Measurements from ENCODE around the gene PTP4A1.

The PTP4A1 gene

DNA sequence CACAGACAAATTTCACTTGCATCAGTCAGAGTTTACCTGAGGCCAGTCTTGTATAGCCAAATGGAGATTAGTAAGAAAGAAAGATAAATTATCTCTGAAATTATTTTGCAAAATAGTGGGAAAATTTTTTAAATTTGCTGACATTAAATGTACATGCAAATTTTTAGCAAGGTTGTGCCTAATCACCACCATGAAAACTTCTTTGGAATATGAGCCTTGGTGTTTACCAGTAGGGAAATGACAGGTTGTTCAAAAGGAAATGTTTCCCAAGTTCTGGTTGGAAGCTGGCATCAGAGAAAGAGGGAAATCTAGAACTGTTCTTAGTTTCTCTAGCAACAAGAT, 34.4 kb upstream of the PTP4A1 start:
- Histone ChIP-seq H2BK120ac (ENCODE audit: low read depth, low read length) (no peak overlapping the region), H2BK5ac (ENCODE audit: low read depth, low read length, poor library complexity, severe bottlenecking) (no peak overlapping the region), H2BK15ac (ENCODE audit: low read depth, poor library complexity, severe bottlenecking) (no peak overlapping the region), H3K4me3 (ENCODE audit: insufficient read depth in 1 of 2, low read depth in 1 of 2, low read length in 2 of 2) (no peak overlapping the region), H3K4ac (ENCODE audit: low read depth in 1 of 2, low read length in 2 of 2) (no peak overlapping the region), H3K27ac (ENCODE audit: low read length, poor library complexity, severe bottlenecking) (no peak overlapping the region), H3K9me3 (ENCODE audit: control insufficient read depth, low read length) (no peaks in the 10 kb centered on the region), H2AFZ (ENCODE audit: low read depth, low read length) (no peak overlapping the region), H3K9ac (ENCODE audit: low read length) (no peak overlapping the region), H2BK12ac (ENCODE audit: low read length in 2 of 2) (no peak overlapping the region), H3K27me3 (ENCODE audit: control insufficient read depth in 1 of 2, insufficient read depth in 1 of 2, low read length in 2 of 2) (peaks cover 4 to 12% of the 10 kb centered on the region in 2 experiments), H3K23ac (ENCODE audit: low read length in 2 of 2) (no peak overlapping the region), H3K36me3 (ENCODE audit: control insufficient read depth in 1 of 2, insufficient read depth in 2 of 2, low read depth in 1 of 2, low read length in 2 of 2) (no peaks in the 10 kb centered on the region), H4K91ac (ENCODE audit: low read length) (no peak overlapping the region), H3K18ac (ENCODE audit: low read depth in 1 of 2, low read length in 2 of 2) (no peak overlapping the region), H2AK5ac (ENCODE audit: low read length, severe bottlenecking) (no peak overlapping the region), H3K4me1 (ENCODE audit: control insufficient read depth, insufficient read depth, low read depth, low read length) (peaks cover 1% of the 10 kb centered on the region), H4K8ac (ENCODE audit: low read length) (no peak overlapping the region), H3K79me1 (replicated peaks; ENCODE audit: low read length, poor library complexity, severe bottlenecking) (no peaks in the 10 kb centered on the region), H3K4me2 (ENCODE audit: low read length, poor library complexity, severe bottlenecking) (no peak overlapping the region), H3K14ac (ENCODE audit: low read length in 2 of 2) (no peak overlapping the region)
- DNase-seq, result no peak

DNA sequence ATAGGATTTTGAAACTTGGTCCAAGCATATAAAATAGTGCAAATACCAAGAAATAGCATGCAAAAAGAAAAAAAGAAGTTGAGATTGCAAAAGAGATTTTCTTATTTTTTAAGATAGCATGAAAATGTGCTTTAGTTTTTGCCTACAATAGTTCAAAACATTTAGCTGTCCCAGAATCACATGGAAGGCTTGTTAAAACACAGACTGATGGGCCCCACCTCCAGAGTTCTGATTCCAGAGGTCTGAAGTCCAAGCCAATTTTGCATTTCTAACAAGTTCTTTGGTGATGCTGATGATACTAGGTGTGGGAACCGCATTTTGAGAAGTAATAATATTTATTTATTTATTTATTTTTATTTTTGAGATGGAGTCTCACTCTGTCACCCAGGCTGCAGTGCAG, 33.7 kb upstream of the PTP4A1 start:
- Histone ChIP-seq H3K27ac (ENCODE audit: low read length, poor library complexity, severe bottlenecking) (no peak overlapping the region), H2AK5ac (ENCODE audit: low read length, severe bottlenecking) (no peak overlapping the region), H3K27me3 (ENCODE audit: control insufficient read depth in 1 of 2, insufficient read depth in 1 of 2, low read length in 2 of 2) (peaks cover 4 to 12% of the 10 kb centered on the region in 2 experiments), H3K4me3 (ENCODE audit: insufficient read depth in 1 of 2, low read depth in 1 of 2, low read length in 2 of 2) (no peak overlapping the region), H2BK15ac (ENCODE audit: low read depth, poor library complexity, severe bottlenecking) (no peak overlapping the region), H3K4ac (ENCODE audit: low read depth in 1 of 2, low read length in 2 of 2) (no peak overlapping the region), H3K9ac (ENCODE audit: low read length) (no peak overlapping the region), H2BK120ac (ENCODE audit: low read depth, low read length) (no peak overlapping the region), H2AFZ (ENCODE audit: low read depth, low read length) (no peak overlapping the region), H3K18ac (ENCODE audit: low read depth in 1 of 2, low read length in 2 of 2) (no peak overlapping the region), H3K14ac (ENCODE audit: low read length in 2 of 2) (no peak overlapping the region), H3K79me1 (replicated peaks; ENCODE audit: low read length, poor library complexity, severe bottlenecking) (no peaks in the 10 kb centered on the region), H3K36me3 (ENCODE audit: control insufficient read depth in 1 of 2, insufficient read depth in 2 of 2, low read depth in 1 of 2, low read length in 2 of 2) (no peaks in the 10 kb centered on the region), H3K4me1 (ENCODE audit: control insufficient read depth, insufficient read depth, low read depth, low read length) (peaks cover 1% of the 10 kb centered on the region), H2BK12ac (ENCODE audit: low read length in 2 of 2) (no peak overlapping the region), H3K9me3 (ENCODE audit: control insufficient read depth, low read length) (no peaks in the 10 kb centered on the region), H4K91ac (ENCODE audit: low read length) (no peak overlapping the region), H2BK5ac (ENCODE audit: low read depth, low read length, poor library complexity, severe bottlenecking) (no peak overlapping the region), H3K4me2 (ENCODE audit: low read length, poor library complexity, severe bottlenecking) (no peak overlapping the region), H3K23ac (ENCODE audit: low read length in 2 of 2) (no peak overlapping the region), H4K8ac (ENCODE audit: low read length) (no peak overlapping the region)
- whole genome bisulfite sequencing, result no CpG with 5 or more reads among the region's 1 CpG
- DNase-seq, result no peak

DNA sequence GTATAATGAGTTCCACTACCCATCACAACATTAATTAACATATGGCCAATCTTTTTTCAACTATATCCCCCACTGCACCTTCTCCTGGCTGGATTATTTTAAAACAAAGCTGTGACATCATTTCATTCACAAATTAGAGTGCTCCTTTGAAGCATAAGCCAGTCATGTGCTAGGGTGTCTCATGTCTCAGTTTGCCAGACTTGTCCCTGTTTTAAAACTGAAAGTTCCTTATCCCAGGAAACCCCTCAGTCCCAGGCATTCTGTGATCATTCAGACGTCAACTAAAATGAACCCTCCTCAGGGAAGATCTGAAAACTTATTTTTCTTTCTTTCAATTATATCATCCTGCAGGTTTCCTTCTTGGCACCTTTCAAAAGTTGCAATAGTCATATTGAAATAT, 29.3 kb upstream of the PTP4A1 start:
- H3K79me1 ChIP-seq (replicated peaks; ENCODE audit: low read length, poor library complexity, severe bottlenecking), result no peaks in the 10 kb centered on the region
- no peak overlapping the region for H3K9ac ChIP-seq (ENCODE audit: low read length)
- no peak overlapping the region for H3K4me3 ChIP-seq (ENCODE audit: insufficient read depth in 1 of 2, low read depth in 1 of 2, low read length in 2 of 2)
- no peak overlapping the region for H2BK15ac ChIP-seq (ENCODE audit: low read depth, poor library complexity, severe bottlenecking)
- no peak overlapping the region for H4K8ac ChIP-seq (ENCODE audit: low read length)
- DNase-seq, result no peak
- no peaks in the 10 kb centered on the region for H3K9me3 ChIP-seq (ENCODE audit: control insufficient read depth, low read length)
- H3K14ac ChIP-seq (ENCODE audit: low read length in 2 of 2), result no peak overlapping the region
- no peak overlapping the region for H3K4ac ChIP-seq (ENCODE audit: low read depth in 1 of 2, low read length in 2 of 2)
- no peak overlapping the region for H3K18ac ChIP-seq (ENCODE audit: low read depth in 1 of 2, low read length in 2 of 2)
- H2AK5ac ChIP-seq (ENCODE audit: low read length, severe bottlenecking), result no peak overlapping the region
- H3K4me2 ChIP-seq (ENCODE audit: low read length, poor library complexity, severe bottlenecking), result no peak overlapping the region
- no peak overlapping the region for H3K23ac ChIP-seq (ENCODE audit: low read length in 2 of 2)
- H3K27me3 ChIP-seq (ENCODE audit: control insufficient read depth in 1 of 2, insufficient read depth in 1 of 2, low read length in 2 of 2), result peaks cover 4 to 12% of the 10 kb centered on the region in 2 experiments
- no peak overlapping the region for H4K91ac ChIP-seq (ENCODE audit: low read length)
- H2BK120ac ChIP-seq (ENCODE audit: low read depth, low read length), result no peak overlapping the region
- 100% methylated on average over 1 of the region's 1 CpG for WGBS
- H3K4me1 ChIP-seq (ENCODE audit: control insufficient read depth, insufficient read depth, low read depth, low read length), result no peaks in the 10 kb centered on the region
- H2BK12ac ChIP-seq (ENCODE audit: low read length in 2 of 2), result no peak overlapping the region
- H2AFZ ChIP-seq (ENCODE audit: low read depth, low read length), result no peak overlapping the region
- H3K27ac ChIP-seq (ENCODE audit: low read length, poor library complexity, severe bottlenecking), result no peak overlapping the region
- H3K36me3 ChIP-seq (ENCODE audit: control insufficient read depth in 1 of 2, insufficient read depth in 2 of 2, low read depth in 1 of 2, low read length in 2 of 2), result no peaks in the 10 kb centered on the region
- no peak overlapping the region for H2BK5ac ChIP-seq (ENCODE audit: low read depth, low read length, poor library complexity, severe bottlenecking)

DNA sequence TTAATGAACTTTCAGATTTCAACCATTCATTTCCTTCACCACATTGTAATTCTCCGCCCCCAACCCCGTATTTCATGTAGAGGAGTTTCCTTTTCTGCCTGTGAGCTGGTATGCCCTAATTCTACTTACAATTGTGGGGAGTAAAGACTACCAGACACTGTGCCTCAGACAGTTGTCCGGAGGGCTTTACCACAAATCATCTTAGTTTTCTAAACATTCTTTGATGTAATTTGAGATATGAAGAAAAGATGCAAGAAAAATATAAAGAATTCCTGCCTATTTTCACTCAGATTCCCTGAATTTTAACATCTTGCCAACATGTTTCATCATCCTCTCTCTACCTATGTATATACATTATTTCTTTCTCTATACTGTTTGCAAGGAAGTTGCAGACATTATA, 28.3 kb upstream of the PTP4A1 start:
- no peak overlapping the region for H2AFZ ChIP-seq (ENCODE audit: low read depth, low read length)
- no CpG with 5 or more reads among the region's 3 CpGs for WGBS
- H3K4me1 ChIP-seq (ENCODE audit: control insufficient read depth, insufficient read depth, low read depth, low read length), result no peaks in the 10 kb centered on the region
- DNase-seq, result no peak
- no peak overlapping the region for H3K4me3 ChIP-seq (ENCODE audit: insufficient read depth in 1 of 2, low read depth in 1 of 2, low read length in 2 of 2)
- H2BK120ac ChIP-seq (ENCODE audit: low read depth, low read length), result no peak overlapping the region
- no peak overlapping the region for H2AK5ac ChIP-seq (ENCODE audit: low read length, severe bottlenecking)
- H3K27ac ChIP-seq (ENCODE audit: low read length, poor library complexity, severe bottlenecking), result no peak overlapping the region
- no peaks in the 10 kb centered on the region for H3K36me3 ChIP-seq (ENCODE audit: control insufficient read depth in 1 of 2, insufficient read depth in 2 of 2, low read depth in 1 of 2, low read length in 2 of 2)
- H4K91ac ChIP-seq (ENCODE audit: low read length), result no peak overlapping the region
- no peak overlapping the region for H2BK5ac ChIP-seq (ENCODE audit: low read depth, low read length, poor library complexity, severe bottlenecking)
- peaks cover 4 to 12% of the 10 kb centered on the region in 2 experiments for H3K27me3 ChIP-seq (ENCODE audit: control insufficient read depth in 1 of 2, insufficient read depth in 1 of 2, low read length in 2 of 2)
- no peak overlapping the region for H3K23ac ChIP-seq (ENCODE audit: low read length in 2 of 2)
- no peak overlapping the region for H2BK15ac ChIP-seq (ENCODE audit: low read depth, poor library complexity, severe bottlenecking)
- H3K9ac ChIP-seq (ENCODE audit: low read length), result no peak overlapping the region
- no peak overlapping the region for H3K14ac ChIP-seq (ENCODE audit: low read length in 2 of 2)
- no peaks in the 10 kb centered on the region for H3K9me3 ChIP-seq (ENCODE audit: control insufficient read depth, low read length)
- H3K79me1 ChIP-seq (replicated peaks; ENCODE audit: low read length, poor library complexity, severe bottlenecking), result no peaks in the 10 kb centered on the region
- no peak overlapping the region for H2BK12ac ChIP-seq (ENCODE audit: low read length in 2 of 2)
- H3K18ac ChIP-seq (ENCODE audit: low read depth in 1 of 2, low read length in 2 of 2), result no peak overlapping the region
- no peak overlapping the region for H3K4me2 ChIP-seq (ENCODE audit: low read length, poor library complexity, severe bottlenecking)
- H4K8ac ChIP-seq (ENCODE audit: low read length), result no peak overlapping the region
- no peak overlapping the region for H3K4ac ChIP-seq (ENCODE audit: low read depth in 1 of 2, low read length in 2 of 2)
